GM23248 (cell line): ENCODE results near the gene TAPT1. TPM values are rescaled to one million over a fixed set of nuclear protein-coding genes. Genes with fewer than 3 reads are reported as not detected.

Source experiments
- DNase-seq: peaks from one replicate; pipeline ENCODE4 v3.0.0-alpha.2; 2015
- H2AFZ ChIP-seq: fragments of 200-600 bp; sonication (generic); 2 replicates; pipeline ENCODE4 v1.6.1; 2016; ENCODE audit warnings: antibody characterized with exemption
- H3F3A ChIP-seq: fragments of 200-600 bp; sonication (generic); 2 replicates; pipeline ENCODE4 v1.6.1; 2016; ENCODE audit warnings: mild to moderate bottlenecking, antibody characterized with exemption, mixed run types; ENCODE audit not compliant: insufficient read depth
- H3K27ac ChIP-seq: fragments of 200-600 bp; sonication (generic); 2 replicates; pipeline ENCODE4 v1.5.1; 2016; ENCODE audit warnings: mild to moderate bottlenecking
- H3K27me3 ChIP-seq: fragments of 200-600 bp; sonication (generic); replicated peaks from 2 replicates; pipeline ENCODE4 v1.6.1; 2016; ENCODE audit warnings: mild to moderate bottlenecking; ENCODE audit not compliant: insufficient read depth
- H3K36me3 ChIP-seq: fragments of 200-600 bp; sonication (generic); 2 replicates; pipeline ENCODE4 v1.6.1; 2016; ENCODE audit warnings: low read depth, mild to moderate bottlenecking
- H3K4me1 ChIP-seq: fragments of 200-600 bp; sonication (generic); 2 replicates; pipeline ENCODE4 v1.6.1; 2016; ENCODE audit warnings: mild to moderate bottlenecking; ENCODE audit not compliant: insufficient read depth
- H3K4me2 ChIP-seq: fragments of 200-600 bp; sonication (generic); one replicate; pipeline ENCODE4 v1.6.1; 2016; ENCODE audit warnings: mild to moderate bottlenecking; ENCODE audit not compliant: unreplicated experiment
- H3K4me3 ChIP-seq: fragments of 200-600 bp; sonication (generic); 2 replicates; pipeline ENCODE4 v1.5.1; 2016; ENCODE audit warnings: mild to moderate bottlenecking
- H3K79me2 ChIP-seq: fragments of 200-600 bp; sonication (generic); 2 replicates; pipeline ENCODE4 v1.6.1; 2016; ENCODE audit warnings: mild to moderate bottlenecking; ENCODE audit not compliant: insufficient read depth
- H3K9ac ChIP-seq: fragments of 200-600 bp; sonication (generic); 2 replicates; pipeline ENCODE4 v1.6.1; 2016; ENCODE audit warnings: mild to moderate bottlenecking
- H3K9me2 ChIP-seq: fragments of 200-600 bp; sonication (generic); 2 replicates; pipeline ENCODE4 v1.6.1; 2016; ENCODE audit warnings: mixed run types, mild to moderate bottlenecking, moderate library complexity; ENCODE audit not compliant: insufficient read depth
- H3K9me3 ChIP-seq: fragments of 200-600 bp; sonication (generic); one replicate; pipeline ENCODE4 v1.6.1; 2017; ENCODE audit warnings: low read depth
- H4K20me1 ChIP-seq: fragments of 200-600 bp; sonication (generic); 2 replicates; pipeline ENCODE4 v1.6.0; 2016; ENCODE audit not compliant: insufficient read depth
- EZH2 ChIP-seq: fragments of 200-600 bp; sonication (generic); IDR thresholded peaks from 2 replicates; pipeline ENCODE4 v1.6.1; 2018; ENCODE audit warnings: antibody characterized with exemption, mild to moderate bottlenecking; ENCODE audit not compliant: insufficient read depth, poor library complexity, severe bottlenecking
- EZH2phosphoT487 ChIP-seq: fragments of 200-600 bp; sonication (generic); IDR thresholded peaks from 2 replicates; pipeline ENCODE4 v1.6.1; 2018; ENCODE audit warnings: antibody characterized with exemption, moderate library complexity, mild to moderate bottlenecking, low read depth; ENCODE audit not compliant: insufficient read depth
- WGBS, 2 experiments: methylation state at CpG; one replicate each; pipeline ENCODE4 v1.1.6; 2015 to 2017; ENCODE audit warnings: low lambda C conversion rate in 2 of 2, low coverage in 1 of 2; ENCODE audit errors: missing lambda C conversion rate in 2 of 2; 5-methylcytosine and 5-hydroxymethylcytosine counted together
- in situ Hi-C: fragments of 300-500 bp; cut with MboI; formaldehyde crosslinking; loops from 2 replicates; pipeline ENCODE4 v1.15.0; 2020
- polyA plus RNA-seq: library from polyadenylated mRNA; unstranded; fragments of >200 nt; fragmentation: Nextera tagmentation; extraction: Ambion mirVana; gene quantifications from 2 replicates; pipeline ENCODE4 v1.2.1, GENCODE V29; 2016
- total RNA-seq: library from RNA; depleted of rRNA; stranded (reverse); fragments of >200 nt; shearing (Covaris generic); gene quantifications from 2 replicates; pipeline ENCODE4 v1.2.3, GENCODE V29; 2014

Gene TAPT1
- total and polyA plus RNA-seq, 2 experiments from 2014 or later: 7.8 to 13.2 TPM

- no peak for DNase-seq
- no peaks in the 10 kb centered on the region for H3K79me2 ChIP-seq
- in situ Hi-C loops: no loop called here
- no peaks in the 10 kb centered on the region for H4K20me1 ChIP-seq
- no peak overlapping the region for H3K4me2 ChIP-seq
- H3K9me3 ChIP-seq: no peaks in the 10 kb centered on the region
- H3K36me3 ChIP-seq: no peaks in the 10 kb centered on the region
- no peak for TF ChIP-seq EZH2phosphoT487
- TF ChIP-seq EZH2: no peak
- H3K9me2 ChIP-seq: no peaks in the 10 kb centered on the region
- H3K9ac ChIP-seq: no peak overlapping the region
- H3K4me1 ChIP-seq: peaks cover 16% of the 10 kb centered on the region
- H3K27ac ChIP-seq: no peak overlapping the region
- 93 to 98% methylated on average over 4 of the region's 4 CpGs for WGBS, 2 experiments
- H2AFZ ChIP-seq: no peak overlapping the region
- H3K27me3 ChIP-seq: no peaks in the 10 kb centered on the region
- no peak overlapping the region for H3K4me3 ChIP-seq
- no peaks in the 10 kb centered on the region for H3F3A ChIP-seq
Measured at GRCh38 chr4:16233569-16234177, 7.4 kb upstream of the TAPT1 start.

GRCh38 chr4:16231570-16232245 is 5.4 kb upstream of the TAPT1 start:
- H4K20me1 ChIP-seq: no peaks in the 10 kb centered on the region
- H3K9me2 ChIP-seq: no peaks in the 10 kb centered on the region
- peak overlapping the region; percentile 23 for H3K27ac ChIP-seq
- peak overlapping the region; percentile 69 for H3K9ac ChIP-seq
- H3K79me2 ChIP-seq: no peaks in the 10 kb centered on the region
- H3K36me3 ChIP-seq: no peaks in the 10 kb centered on the region
- DNase-seq: peak; percentile 49
- no peaks in the 10 kb centered on the region for H3F3A ChIP-seq
- H3K4me3 ChIP-seq: peak overlapping the region; percentile 51
- no peaks in the 10 kb centered on the region for H3K27me3 ChIP-seq
- H3K4me1 ChIP-seq: peaks cover 21% of the 10 kb centered on the region
- WGBS, 2 experiments: 21% methylated on average over 4 of the region's 4 CpGs
- in situ Hi-C loops: no loop called here
- H3K9me3 ChIP-seq: no peaks in the 10 kb centered on the region
- H3K4me2 ChIP-seq: peak overlapping the region; percentile 82
- peak overlapping the region; percentile 77 for H2AFZ ChIP-seq
- TF ChIP-seq EZH2phosphoT487: no peak
- no peak for TF ChIP-seq EZH2

- H3K9ac ChIP-seq: no peak overlapping the region
- no peak overlapping the region for H3K27ac ChIP-seq
- WGBS, 2 experiments: 61 to 69% methylated on average over 2 of the region's 2 CpGs
- H3K4me3 ChIP-seq: no peak overlapping the region
- H3F3A ChIP-seq: peaks cover 3% of the 10 kb centered on the region; the same call in 1 of the 2 replicates
- TF ChIP-seq EZH2 (no peak), EZH2phosphoT487 (no peak)
- peaks cover 5% of the 10 kb centered on the region; the same call in 1 of the 2 replicates for H3K79me2 ChIP-seq
- in situ Hi-C loops: no loop called here
- H3K4me1 ChIP-seq: peaks cover 21% of the 10 kb centered on the region
- H3K36me3 ChIP-seq: no peaks in the 10 kb centered on the region
- no peak for DNase-seq
- no peak overlapping the region for H3K4me2 ChIP-seq
- H3K9me3 ChIP-seq: no peaks in the 10 kb centered on the region
- H3K9me2 ChIP-seq: no peaks in the 10 kb centered on the region
- H2AFZ ChIP-seq: no peak overlapping the region
- H3K27me3 ChIP-seq: no peaks in the 10 kb centered on the region
- no peaks in the 10 kb centered on the region for H4K20me1 ChIP-seq
Measured at GRCh38 chr4:16230308-16230707, 4.0 kb upstream of the TAPT1 start.

GRCh38 chr4:16229604-16230003 is 3.3 kb upstream of the TAPT1 start:
- peaks cover 9% of the 10 kb centered on the region; the same call in 1 of the 2 replicates for H3F3A ChIP-seq

More at GRCh38 chr4:16229604-16230003, 3.3 kb upstream of the TAPT1 start:
- no peak overlapping the region for H2AFZ ChIP-seq
- no peak overlapping the region for H3K9ac ChIP-seq
- H3K36me3 ChIP-seq: no peaks in the 10 kb centered on the region
- no peak overlapping the region for H3K4me3 ChIP-seq
- no peaks in the 10 kb centered on the region for H4K20me1 ChIP-seq
- H3K4me2 ChIP-seq: no peak overlapping the region
- in situ Hi-C loops: no loop called here
- H3K79me2 ChIP-seq: peaks cover 12% of the 10 kb centered on the region
- no peaks in the 10 kb centered on the region for H3K27me3 ChIP-seq
- no peaks in the 10 kb centered on the region for H3K9me3 ChIP-seq
- TF ChIP-seq EZH2 (no peak), EZH2phosphoT487 (no peak)
- no peak for DNase-seq
- H3K9me2 ChIP-seq: no peaks in the 10 kb centered on the region
- H3K4me1 ChIP-seq: peaks cover 26% of the 10 kb centered on the region
- 97 to 98% methylated on average over 2 of the region's 2 CpGs for WGBS, 2 experiments
- H3K27ac ChIP-seq: no peak overlapping the region
